Activated CD8-positive, alpha-beta memory T cell treated with anti-CD3 and anti-CD28 coated beads for 4 hours (primary cell): ENCODE measurements around the gene PATJ.
"Not testable (repeated sequence)": the region's sequence is repeated elsewhere in the genome, so short reads cannot be mapped to it uniquely, and the experiment has no call there.

ENCODE experiments used
- DNase-seq, 2 donors: peaks; one replicate each; pipeline ENCODE4 v3.0.0-alpha.2; 2020; ENCODE audit warnings: low read depth in 2 of 2

PATJ gene

GRCh38 chr1:61887931-61888564, 145.8 kb downstream of the PATJ start:
- no peak for DNase-seq

DNA sequence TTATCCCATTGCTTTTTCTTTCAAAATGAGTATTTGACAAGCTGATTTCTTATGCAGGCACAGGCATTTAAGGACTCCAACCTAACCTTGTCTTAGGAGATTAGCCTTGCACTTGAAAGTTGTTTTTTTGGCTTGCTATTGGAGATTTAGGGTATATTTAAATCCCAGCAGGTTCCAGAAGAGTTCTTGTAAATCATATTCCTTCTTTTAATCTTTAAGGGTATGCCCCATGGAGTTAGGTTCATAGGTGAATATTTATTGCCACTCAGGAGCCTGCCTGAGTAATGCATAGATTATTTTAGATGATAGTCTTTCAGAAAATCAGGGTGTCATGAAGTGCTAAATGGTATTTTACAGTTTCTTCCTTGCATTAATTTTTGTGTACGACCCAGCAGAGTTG, 146.5 kb downstream of the PATJ start:
- no peak for DNase-seq

- DNase-seq: not testable (repeated sequence)
Observed at GRCh38 chr1:61890435-61890834, 148.2 kb downstream of the PATJ start.

GRCh38 chr1:61892977-61893376, 150.7 kb downstream of the PATJ start:
- DNase-seq: no peak

DNA sequence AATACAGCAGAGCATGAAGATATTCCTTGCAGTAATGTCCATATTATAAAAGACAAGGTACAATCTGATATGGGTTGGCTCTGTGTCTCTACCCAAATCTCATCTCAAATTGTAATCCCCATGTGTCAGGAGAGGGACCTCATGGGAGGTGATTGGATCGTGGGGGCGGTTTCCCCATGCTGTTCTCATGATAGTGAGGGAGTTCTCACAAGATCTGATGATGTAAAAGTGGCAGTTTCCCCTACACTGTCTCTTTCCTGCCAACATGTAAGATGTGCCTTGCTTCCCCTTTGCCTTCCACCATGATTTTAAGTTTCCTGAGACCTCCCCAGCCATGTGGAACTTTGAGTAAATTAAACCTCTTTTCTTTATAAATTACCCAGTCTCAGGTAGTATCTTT, 152.0 kb downstream of the PATJ start:
- DNase-seq: not testable (repeated sequence)

- no peak for DNase-seq
Observed at GRCh38 chr1:61895175-61895574, 152.9 kb downstream of the PATJ start.

DNA sequence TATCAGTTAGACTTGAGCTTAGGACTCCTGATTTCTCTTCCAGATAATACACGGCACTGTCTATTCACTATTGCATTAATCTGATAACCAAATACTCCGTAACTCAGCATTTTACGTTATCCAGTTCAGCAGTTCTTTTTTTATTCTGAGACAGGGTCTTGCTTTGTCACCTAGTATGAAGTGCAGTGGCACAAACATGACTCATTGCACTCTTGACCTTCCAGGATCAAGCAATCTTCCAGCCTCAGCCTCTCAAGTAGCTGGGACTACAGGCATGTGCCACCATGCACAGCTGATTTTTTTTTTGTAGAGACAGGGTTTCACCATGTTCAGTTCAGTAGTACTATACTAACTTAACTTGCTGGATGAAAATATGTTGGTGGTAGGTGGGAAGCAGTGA, 156.4 kb downstream of the PATJ start:
- no peak for DNase-seq

DNA sequence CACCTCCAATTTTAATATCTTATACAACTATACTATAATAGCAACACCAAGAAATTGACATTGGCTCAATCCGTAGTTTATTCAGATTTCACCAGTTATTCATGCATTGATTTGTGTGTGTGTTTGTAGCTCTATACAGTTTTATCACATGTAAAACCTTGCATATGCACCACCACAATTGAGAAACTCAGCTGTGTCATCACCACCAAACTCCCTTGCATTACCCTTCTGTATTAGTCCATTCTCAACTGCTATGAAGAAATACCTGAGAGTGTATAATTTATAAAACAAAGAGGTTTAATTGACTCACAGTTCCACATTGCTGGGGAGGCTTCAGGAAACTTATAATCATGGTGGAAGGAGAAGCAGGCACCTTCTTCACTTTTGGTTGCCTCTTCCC, 162.1 kb downstream of the PATJ start:
- no peak for DNase-seq

- no peak for DNase-seq
Observed at GRCh38 chr1:61907102-61907501, 164.8 kb downstream of the PATJ start.

- DNase-seq: no peak
Observed at GRCh38 chr1:61910035-61910434, 167.8 kb downstream of the PATJ start.

- no peak for DNase-seq
Observed at GRCh38 chr1:61914823-61915482, 172.7 kb downstream of the PATJ start.

DNA sequence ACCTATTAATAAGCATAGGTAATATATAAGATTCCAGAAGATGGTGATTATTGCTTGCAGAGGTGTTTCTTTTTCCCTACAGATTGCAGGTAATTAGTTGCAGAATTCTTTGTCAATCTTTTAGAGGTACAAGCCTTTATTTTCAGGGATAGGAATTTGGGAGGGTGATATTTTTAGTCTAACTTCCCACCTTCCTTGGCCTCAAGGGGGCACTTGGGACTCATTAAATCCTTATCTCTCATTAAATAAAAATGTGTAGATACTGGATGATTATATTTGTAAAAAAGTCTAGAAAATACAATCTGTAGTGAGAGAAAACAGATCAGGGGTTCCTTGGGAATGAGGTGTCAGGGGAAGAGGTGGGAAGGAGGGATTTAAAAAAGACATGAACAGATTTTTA, 179.2 kb downstream of the PATJ start:
- DNase-seq: no peak

DNA sequence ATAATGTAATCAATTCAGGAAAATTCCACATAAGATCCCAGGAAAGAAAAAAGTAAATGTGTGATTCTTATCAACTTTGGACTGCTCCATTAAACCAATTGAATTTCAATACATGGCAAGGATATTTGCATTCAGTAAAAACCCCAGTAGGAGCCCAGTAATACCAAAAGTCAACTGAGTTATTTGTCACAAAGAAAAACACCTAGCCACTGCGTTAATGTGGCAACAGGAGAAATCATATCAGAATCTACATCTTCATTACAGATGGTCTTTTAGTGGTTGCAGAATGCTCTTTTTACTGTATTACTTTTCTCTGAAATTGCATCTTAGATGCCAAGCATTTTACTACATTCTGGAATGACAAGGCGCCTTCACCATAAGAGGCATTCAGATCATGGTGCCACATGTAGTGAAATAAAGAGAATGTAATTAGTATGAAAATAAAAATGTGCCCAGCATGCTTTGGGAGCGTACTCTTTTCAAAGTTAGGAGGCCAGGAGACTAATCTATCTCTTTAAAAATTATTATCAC, 180.7 kb downstream of the PATJ start:
- DNase-seq: no peak

- DNase-seq: no peak
Observed at GRCh38 chr1:61925591-61926298, 183.5 kb downstream of the PATJ start.

DNA sequence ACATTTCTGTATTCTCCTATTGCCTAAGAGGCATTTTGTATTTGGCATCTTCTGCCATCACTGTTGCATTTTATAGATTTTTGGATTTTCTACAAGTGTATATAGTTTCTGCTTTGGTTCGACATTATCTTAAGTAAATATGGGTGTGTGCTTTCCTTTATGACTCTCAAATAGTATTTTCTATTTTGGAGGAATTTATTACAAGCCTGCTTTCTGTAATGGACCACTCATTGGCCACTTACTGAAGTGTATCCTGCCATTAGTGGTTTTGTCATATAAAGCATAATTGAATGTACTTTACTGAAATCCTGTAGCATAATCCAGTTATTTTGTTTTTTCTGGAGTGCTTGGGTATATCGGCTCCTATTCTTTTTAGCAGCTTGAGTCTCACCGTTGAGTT, 184.3 kb downstream of the PATJ start:
- DNase-seq: no peak

DNA sequence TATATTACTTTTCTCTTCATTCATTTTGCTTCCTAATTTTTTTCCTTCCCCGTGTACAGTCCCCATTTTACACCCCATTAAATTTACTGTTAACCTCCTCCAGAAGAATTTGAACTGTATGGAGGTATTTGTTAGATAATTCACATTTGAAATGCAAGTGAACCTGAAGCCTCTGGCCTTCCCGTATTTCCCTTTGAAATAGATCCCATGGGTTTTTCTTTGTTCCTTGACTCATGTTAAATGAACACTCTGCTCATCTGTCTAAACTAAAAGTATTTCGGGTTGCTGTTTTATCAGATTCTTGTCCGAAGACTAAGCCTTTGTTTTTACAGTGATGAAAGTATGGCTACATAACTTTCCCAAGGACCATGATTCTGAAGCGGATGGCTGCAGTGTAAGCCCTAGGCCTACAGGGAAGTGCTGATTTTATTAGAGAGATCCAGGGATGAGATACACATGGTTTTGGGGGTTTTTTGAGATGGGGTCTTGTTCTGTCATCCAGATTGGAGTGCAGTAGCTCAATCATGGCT, 187.9 kb downstream of the PATJ start:
- no peak for DNase-seq

- no peak for DNase-seq
Observed at GRCh38 chr1:61931587-61932279, 189.5 kb downstream of the PATJ start.

DNA sequence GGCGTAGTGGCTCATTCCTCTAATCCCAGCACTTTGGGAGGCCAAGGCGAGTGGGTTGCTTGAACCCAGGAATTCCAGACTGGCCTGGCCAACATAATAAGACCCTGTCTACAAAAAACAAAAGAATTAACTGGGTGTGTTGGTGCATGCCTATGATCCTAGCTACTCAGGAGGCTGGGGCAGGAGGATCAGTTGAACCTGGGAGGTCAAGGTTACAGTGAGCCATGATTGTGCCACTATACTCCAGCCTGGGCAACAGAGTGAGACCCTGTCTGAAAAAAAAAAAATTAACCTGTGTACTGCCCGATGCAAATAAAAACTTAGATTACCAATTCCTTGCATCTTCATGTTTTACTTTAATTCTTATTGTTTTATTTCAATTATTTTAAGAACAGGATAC, 193.2 kb downstream of the PATJ start:
- DNase-seq: no peak

DNA sequence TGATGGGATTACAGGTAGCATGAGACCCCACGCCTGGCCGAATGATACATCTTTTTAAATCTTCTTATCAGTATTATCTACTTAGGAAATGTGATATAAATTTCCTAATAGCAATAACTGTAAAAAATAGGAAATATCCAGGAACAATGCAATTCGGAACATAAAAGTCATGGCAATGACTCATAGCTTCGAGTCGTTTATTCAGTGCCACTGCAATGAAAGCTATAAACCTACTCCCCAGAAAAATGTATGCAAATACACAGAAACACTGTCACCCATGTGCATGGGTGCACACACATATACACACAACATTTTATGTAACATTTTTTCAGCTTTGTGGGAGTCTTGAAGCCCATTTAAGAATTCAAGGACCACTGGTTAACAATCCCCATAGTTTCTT, 194.6 kb downstream of the PATJ start:
- no peak for DNase-seq

DNA sequence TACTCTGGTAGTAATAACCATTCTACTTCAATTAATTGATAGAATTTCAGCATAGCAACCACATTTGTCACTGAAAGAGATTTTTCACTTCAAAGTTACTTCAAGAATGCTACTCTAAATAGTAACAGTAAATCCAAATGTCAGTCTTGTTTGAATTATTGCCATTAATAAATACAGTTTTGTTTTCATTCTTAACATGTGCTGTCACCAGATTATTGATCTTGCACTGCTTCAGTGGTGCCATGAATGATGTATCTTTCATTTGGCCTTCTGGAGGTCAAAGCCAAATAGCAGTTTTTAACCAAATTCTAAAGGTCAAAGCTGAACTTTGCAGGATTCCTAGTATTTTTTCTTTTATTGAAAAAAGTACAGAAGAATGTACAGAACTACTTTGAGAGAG, 199.5 kb downstream of the PATJ start:
- no peak for DNase-seq

DNA sequence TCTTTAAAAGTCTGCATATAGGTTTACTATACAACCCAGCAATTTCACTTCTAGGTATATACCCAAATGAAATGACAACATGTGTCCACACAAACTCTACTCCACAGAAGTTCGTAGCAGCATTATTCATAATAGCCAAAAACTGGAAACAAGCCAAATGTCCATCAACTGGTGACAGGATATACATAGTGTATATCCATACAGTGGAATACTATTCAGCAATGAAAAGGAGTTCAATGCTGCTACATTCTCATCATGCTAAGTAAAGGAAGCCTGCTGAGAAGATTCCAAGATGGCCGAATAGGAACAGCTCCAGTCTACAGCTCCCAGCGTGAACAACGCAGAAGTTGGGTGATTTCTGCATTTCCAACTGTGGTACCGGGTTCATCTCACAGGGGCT, 200.6 kb downstream of the PATJ start:
- no peak for DNase-seq

GRCh38 chr1:61948685-61949084, 206.4 kb downstream of the PATJ start:
- not testable (repeated sequence) for DNase-seq
